IPS-18a (cell line): ENCODE measurements around the gene MACROD2.

Experiments
- H3K27ac ChIP-seq: one replicate; pipeline ENCODE4 v1.5.1; 2013; ENCODE audit warnings: low read length
- H3K27me3 ChIP-seq: one replicate; pipeline ENCODE4 v1.6.1; 2013; ENCODE audit warnings: mild to moderate bottlenecking, low read length; ENCODE audit not compliant: control insufficient read depth, insufficient read depth
- H3K36me3 ChIP-seq: one replicate; pipeline ENCODE4 v1.6.1; 2013; ENCODE audit warnings: low read depth, low read length; ENCODE audit not compliant: control insufficient read depth
- H3K4me1 ChIP-seq: one replicate; pipeline ENCODE4 v1.6.1; 2013; ENCODE audit warnings: low read depth, low read length; ENCODE audit not compliant: control insufficient read depth
- H3K4me3 ChIP-seq: one replicate; pipeline ENCODE4 v1.5.1; 2013; ENCODE audit warnings: low read length
- H3K9ac ChIP-seq: one replicate; pipeline ENCODE4 v1.6.1; 2013; ENCODE audit warnings: mild to moderate bottlenecking, low read length, moderate library complexity
- H3K9me3 ChIP-seq: one replicate; pipeline ENCODE4 v1.6.1; 2013; ENCODE audit warnings: low read depth, low read length; ENCODE audit not compliant: control insufficient read depth

The MACROD2 gene

GRCh38 chr20:14757728-14758127 is 762.4 kb downstream of the MACROD2 start:
- Histone ChIP-seq H3K4me3 (no peak overlapping the region), H3K9me3 (no peaks in the 10 kb centered on the region), H3K9ac (no peak overlapping the region), H3K27ac (no peak overlapping the region), H3K27me3 (no peaks in the 10 kb centered on the region), H3K4me1 (peaks cover under 1% of the 10 kb centered on the region), H3K36me3 (no peaks in the 10 kb centered on the region)

- H3K27ac ChIP-seq = no peak overlapping the region
- no peak overlapping the region for H3K9ac ChIP-seq
- H3K4me1 ChIP-seq = peaks cover 4% of the 10 kb centered on the region
- no peaks in the 10 kb centered on the region for H3K27me3 ChIP-seq
- no peaks in the 10 kb centered on the region for H3K9me3 ChIP-seq
- no peaks in the 10 kb centered on the region for H3K36me3 ChIP-seq
- no peak overlapping the region for H3K4me3 ChIP-seq
These were observed 763.0 kb downstream of the MACROD2 start for GRCh38 chr20:14758356-14758755.

- Histone ChIP-seq H3K27me3 (no peaks in the 10 kb centered on the region), H3K9ac (no peak overlapping the region), H3K27ac (no peak overlapping the region), H3K4me3 (no peak overlapping the region), H3K36me3 (no peaks in the 10 kb centered on the region), H3K4me1 (peaks cover 4% of the 10 kb centered on the region), H3K9me3 (no peaks in the 10 kb centered on the region)
These were observed 764.7 kb downstream of the MACROD2 start for GRCh38 chr20:14759979-14760378.

GRCh38 chr20:14761903-14762302 is 766.6 kb downstream of the MACROD2 start:
- no peaks in the 10 kb centered on the region for H3K36me3 ChIP-seq
- no peaks in the 10 kb centered on the region for H3K9me3 ChIP-seq
- H3K27ac ChIP-seq = no peak overlapping the region
- H3K4me1 ChIP-seq = peaks cover 4% of the 10 kb centered on the region
- no peak overlapping the region for H3K4me3 ChIP-seq
- no peaks in the 10 kb centered on the region for H3K27me3 ChIP-seq
- H3K9ac ChIP-seq = no peak overlapping the region

- Histone ChIP-seq H3K9ac (no peak overlapping the region), H3K27me3 (no peaks in the 10 kb centered on the region), H3K36me3 (no peaks in the 10 kb centered on the region), H3K4me3 (no peak overlapping the region), H3K4me1 (peaks cover 4% of the 10 kb centered on the region), H3K9me3 (no peaks in the 10 kb centered on the region), H3K27ac (no peak overlapping the region)
These were observed 769.4 kb downstream of the MACROD2 start for GRCh38 chr20:14764511-14765369.

GRCh38 chr20:14765370-14765701 is 770.0 kb downstream of the MACROD2 start:
- no peaks in the 10 kb centered on the region for H3K36me3 ChIP-seq
- H3K9ac ChIP-seq = no peak overlapping the region
- no peak overlapping the region for H3K4me3 ChIP-seq
- H3K9me3 ChIP-seq = no peaks in the 10 kb centered on the region
- no peak overlapping the region for H3K27ac ChIP-seq
- no peaks in the 10 kb centered on the region for H3K27me3 ChIP-seq
- peaks cover 4% of the 10 kb centered on the region for H3K4me1 ChIP-seq

GRCh38 chr20:14773486-14773885 is 778.2 kb downstream of the MACROD2 start:
- H3K9me3 ChIP-seq = no peaks in the 10 kb centered on the region
- no peak overlapping the region for H3K27ac ChIP-seq
- H3K9ac ChIP-seq = no peak overlapping the region
- no peaks in the 10 kb centered on the region for H3K4me1 ChIP-seq
- no peak overlapping the region for H3K4me3 ChIP-seq
- no peaks in the 10 kb centered on the region for H3K27me3 ChIP-seq
- no peaks in the 10 kb centered on the region for H3K36me3 ChIP-seq

- Histone ChIP-seq H3K36me3 (no peaks in the 10 kb centered on the region), H3K4me1 (no peaks in the 10 kb centered on the region), H3K4me3 (no peak overlapping the region), H3K27ac (no peak overlapping the region), H3K9me3 (no peaks in the 10 kb centered on the region), H3K27me3 (no peaks in the 10 kb centered on the region), H3K9ac (no peak overlapping the region)
These were observed 780.5 kb downstream of the MACROD2 start for GRCh38 chr20:14775778-14776177.

GRCh38 chr20:14777591-14777990 is 782.3 kb downstream of the MACROD2 start:
- H3K9ac ChIP-seq = no peak overlapping the region
- H3K27ac ChIP-seq = no peak overlapping the region
- H3K36me3 ChIP-seq = no peaks in the 10 kb centered on the region
- H3K4me3 ChIP-seq = no peak overlapping the region
- H3K27me3 ChIP-seq = no peaks in the 10 kb centered on the region
- H3K9me3 ChIP-seq = no peaks in the 10 kb centered on the region
- H3K4me1 ChIP-seq = peaks cover 3% of the 10 kb centered on the region

- no peak overlapping the region for H3K27ac ChIP-seq
- no peak overlapping the region for H3K4me3 ChIP-seq
- peaks cover 7% of the 10 kb centered on the region for H3K4me1 ChIP-seq
- no peaks in the 10 kb centered on the region for H3K36me3 ChIP-seq
- no peaks in the 10 kb centered on the region for H3K9me3 ChIP-seq
- H3K27me3 ChIP-seq = no peaks in the 10 kb centered on the region
- no peak overlapping the region for H3K9ac ChIP-seq
These were observed 782.8 kb downstream of the MACROD2 start for GRCh38 chr20:14778096-14778495.

GRCh38 chr20:14778875-14779274 is 783.6 kb downstream of the MACROD2 start:
- Histone ChIP-seq H3K27me3 (no peaks in the 10 kb centered on the region), H3K36me3 (no peaks in the 10 kb centered on the region), H3K9ac (no peak overlapping the region), H3K27ac (no peak overlapping the region), H3K9me3 (no peaks in the 10 kb centered on the region), H3K4me3 (no peak overlapping the region), H3K4me1 (peaks cover 9% of the 10 kb centered on the region)

- Histone ChIP-seq H3K4me3 (no peak overlapping the region), H3K4me1 (peaks cover 9% of the 10 kb centered on the region), H3K27ac (no peak overlapping the region), H3K9me3 (no peaks in the 10 kb centered on the region), H3K27me3 (no peaks in the 10 kb centered on the region), H3K9ac (no peak overlapping the region), H3K36me3 (no peaks in the 10 kb centered on the region)
These were observed 785.2 kb downstream of the MACROD2 start for GRCh38 chr20:14780508-14780907.
